HL-60 (cell line): ENCODE data around the gene FASTKD1.

Source experiments
- GABPA ChIP-seq: IDR thresholded peaks from 2 replicates; pipeline ENCODE4 v1.6.1; 2012; ENCODE audit warnings: low read depth
- POLR2AphosphoS5 ChIP-seq: IDR thresholded peaks from 2 replicates; pipeline ENCODE4 v1.6.1; 2012; ENCODE audit warnings: low read depth
- SPI1 ChIP-seq: IDR thresholded peaks from 2 replicates; pipeline ENCODE4 v1.6.1; 2012; ENCODE audit warnings: low read depth, mild to moderate bottlenecking, borderline replicate concordance
- TF ChIP-seq, protein P1 (sequence below): IDR thresholded peaks from one replicate; pipeline ENCODE4 v1.5.1; 2011; ENCODE audit warnings: low read length, control low read depth, inconsistent platforms; ENCODE audit not compliant: insufficient read depth

DNA sequence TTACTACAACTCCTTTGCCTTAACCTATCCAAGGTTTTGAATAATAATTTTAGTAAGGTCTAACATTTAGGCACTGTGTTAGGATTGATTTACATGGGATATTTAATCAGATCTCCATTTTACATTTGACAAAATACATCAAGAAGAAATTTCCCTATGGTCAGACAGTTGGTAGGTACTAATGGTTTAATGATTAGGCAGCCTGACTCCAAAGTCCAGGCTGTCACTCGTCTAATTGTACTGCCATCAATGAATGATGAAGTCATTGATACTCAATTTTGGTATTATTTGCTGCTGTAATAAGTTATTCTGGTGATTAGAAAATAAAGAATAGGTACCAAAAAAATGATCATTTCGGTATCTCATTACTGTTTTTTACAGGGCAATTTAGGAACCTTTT, 80.3 kb downstream of the FASTKD1 start:
- TF ChIP-seq, protein P1, sequence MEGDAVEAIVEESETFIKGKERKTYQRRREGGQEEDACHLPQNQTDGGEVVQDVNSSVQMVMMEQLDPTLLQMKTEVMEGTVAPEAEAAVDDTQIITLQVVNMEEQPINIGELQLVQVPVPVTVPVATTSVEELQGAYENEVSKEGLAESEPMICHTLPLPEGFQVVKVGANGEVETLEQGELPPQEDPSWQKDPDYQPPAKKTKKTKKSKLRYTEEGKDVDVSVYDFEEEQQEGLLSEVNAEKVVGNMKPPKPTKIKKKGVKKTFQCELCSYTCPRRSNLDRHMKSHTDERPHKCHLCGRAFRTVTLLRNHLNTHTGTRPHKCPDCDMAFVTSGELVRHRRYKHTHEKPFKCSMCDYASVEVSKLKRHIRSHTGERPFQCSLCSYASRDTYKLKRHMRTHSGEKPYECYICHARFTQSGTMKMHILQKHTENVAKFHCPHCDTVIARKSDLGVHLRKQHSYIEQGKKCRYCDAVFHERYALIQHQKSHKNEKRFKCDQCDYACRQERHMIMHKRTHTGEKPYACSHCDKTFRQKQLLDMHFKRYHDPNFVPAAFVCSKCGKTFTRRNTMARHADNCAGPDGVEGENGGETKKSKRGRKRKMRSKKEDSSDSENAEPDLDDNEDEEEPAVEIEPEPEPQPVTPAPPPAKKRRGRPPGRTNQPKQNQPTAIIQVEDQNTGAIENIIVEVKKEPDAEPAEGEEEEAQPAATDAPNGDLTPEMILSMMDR, result no peak
- no peak for TF ChIP-seq SPI1
- TF ChIP-seq GABPA, result no peak
- TF ChIP-seq POLR2AphosphoS5, result no peak
